H1 (cell line): Measurements from ENCODE around the gene ADNP2. TPM values are rescaled to one million over a fixed set of nuclear protein-coding genes. Genes with fewer than 3 reads are reported as not detected.

Experiments
- ASH2L ChIP-seq: fragments of 200-600, 300-600 bp; sonication (generic); IDR thresholded peaks from one replicate; pipeline ENCODE4 v1.7.1; 2017; ENCODE audit warnings: low read length
- CBX8 ChIP-seq: fragments of 300-800, 300-1000 bp; sonication (generic); IDR thresholded peaks from 2 replicates; pipeline ENCODE4 v1.7.1; 2016; ENCODE audit warnings: low read depth, low read length, borderline replicate concordance
- CHD2 ChIP-seq: IDR thresholded peaks from 2 replicates; pipeline ENCODE4 v1.6.1; 2012; ENCODE audit warnings: low read length, improper control_type of control experiment
- CTBP2 ChIP-seq: IDR thresholded peaks from 2 replicates; pipeline ENCODE4 v1.7.0; 2011; ENCODE audit warnings: borderline replicate concordance, mild to moderate bottlenecking, moderate library complexity, mixed read lengths, low read length; ENCODE audit not compliant: insufficient read depth, insufficient read length
- EGR1 ChIP-seq: IDR thresholded peaks from 2 replicates; pipeline ENCODE4 v1.6.1; 2011; ENCODE audit warnings: low read depth, low read length, borderline replicate concordance
- GTF2F1 ChIP-seq: IDR thresholded peaks from 2 replicates; pipeline ENCODE4 v1.6.1; 2012; ENCODE audit warnings: low read depth, low read length, improper control_type of control experiment, borderline replicate concordance
- JUND ChIP-seq: IDR thresholded peaks from 2 replicates; pipeline ENCODE4 v1.6.1; 2011; ENCODE audit warnings: mild to moderate bottlenecking, improper control_type of control experiment, low read length
- SP2 ChIP-seq: IDR thresholded peaks from 2 replicates; pipeline ENCODE4 v1.6.1; 2012; ENCODE audit warnings: mild to moderate bottlenecking, low read length, inconsistent platforms
- ZNF274 ChIP-seq: IDR thresholded peaks from 2 replicates; pipeline ENCODE4 v1.7.0; 2012; ENCODE audit warnings: low read length, borderline replicate concordance; ENCODE audit errors: extremely low read depth
- polyA plus RNA-seq, 7 experiments: library from polyadenylated mRNA; depleted of rRNA in 3 of 7; stranded (reverse) in 5 of 7; unstranded in 2 of 7; fragments of >200 nt in 5 of 7; fragments of 200-250 nt in 2 of 7; gene quantifications; 1 replicate in 5 of 7; 2 replicates in 1 of 7; 4 replicates in 1 of 7; pipeline versions ENCODE4 v1.2.1 to v1.2.3, GENCODE V29; 2011 to 2013; ENCODE audit warnings: missing spikeins in 2 of 7, mixed read lengths in 2 of 7
- total RNA-seq: library from RNA; stranded (reverse); fragmentation: NEBNext Ultra II Directional; extraction: Animal tissue kit (Norgen Biotek cat#: 25700); gene quantifications from 2 replicates; pipeline ENCODE4 v1.2.1, GENCODE V29; 2021

ADNP2 gene
- total and polyA plus RNA-seq, 2 of the 8 experiments (the other 6 are each of a cell fraction or from before 2014, with no cell fraction given): 25.1 to 61.6 TPM

GRCh38 chr18:80179857-80180558 lies 70.9 kb downstream of the ADNP2 start (continued):
- TF ChIP-seq JUND (no peak), CBX8 (no peak), ZNF274 (no peak), CHD2 (no peak), ASH2L (no peak), SP2 (no peak), EGR1 (no peak), GTF2F1 (no peak), CTBP2 (no peak)
